ENCODE data around the gene SLC22A6.
"Not testable (repeated sequence)": the region's sequence is repeated elsewhere in the genome, so short reads cannot be mapped to it uniquely, and the experiment has no call there.

Gene SLC22A6

DNA sequence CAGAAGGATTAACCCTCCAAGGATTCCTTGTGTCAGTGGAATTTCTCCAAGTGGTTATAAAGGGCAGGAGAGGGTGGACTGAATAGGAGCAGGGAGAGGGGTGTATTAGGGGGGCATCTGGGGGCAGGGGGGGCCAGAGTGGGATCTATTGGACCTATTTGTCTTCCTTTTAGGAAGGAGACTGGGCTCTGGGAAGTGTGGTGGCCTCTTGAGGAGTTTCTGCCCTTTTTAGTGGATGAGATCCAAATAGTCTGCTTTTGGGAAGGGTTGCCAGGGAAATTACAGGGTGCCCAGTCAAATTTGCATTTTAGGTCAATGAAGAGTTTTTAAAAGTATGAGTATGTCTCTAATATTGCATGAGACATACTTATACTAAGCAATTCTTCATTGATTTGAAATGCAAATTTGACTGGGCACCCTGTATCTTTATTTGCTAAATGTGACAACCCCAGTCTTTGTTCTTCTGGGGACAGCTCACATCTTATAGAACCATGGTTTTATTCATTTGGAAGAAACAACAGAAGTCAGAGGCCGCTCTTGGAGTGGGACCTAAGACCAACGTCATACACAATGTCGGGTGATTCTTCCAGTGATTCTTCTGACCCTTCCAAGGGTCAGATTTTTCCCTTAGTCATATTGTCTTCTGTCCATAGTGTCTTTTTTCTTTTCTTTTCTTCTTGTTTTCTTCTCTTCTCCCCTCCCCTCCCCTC, 429 bp upstream of the SLC22A6 start:
- no peak for DNase-seq (ENCODE audit: low read depth in 2 of 2)

DNA sequence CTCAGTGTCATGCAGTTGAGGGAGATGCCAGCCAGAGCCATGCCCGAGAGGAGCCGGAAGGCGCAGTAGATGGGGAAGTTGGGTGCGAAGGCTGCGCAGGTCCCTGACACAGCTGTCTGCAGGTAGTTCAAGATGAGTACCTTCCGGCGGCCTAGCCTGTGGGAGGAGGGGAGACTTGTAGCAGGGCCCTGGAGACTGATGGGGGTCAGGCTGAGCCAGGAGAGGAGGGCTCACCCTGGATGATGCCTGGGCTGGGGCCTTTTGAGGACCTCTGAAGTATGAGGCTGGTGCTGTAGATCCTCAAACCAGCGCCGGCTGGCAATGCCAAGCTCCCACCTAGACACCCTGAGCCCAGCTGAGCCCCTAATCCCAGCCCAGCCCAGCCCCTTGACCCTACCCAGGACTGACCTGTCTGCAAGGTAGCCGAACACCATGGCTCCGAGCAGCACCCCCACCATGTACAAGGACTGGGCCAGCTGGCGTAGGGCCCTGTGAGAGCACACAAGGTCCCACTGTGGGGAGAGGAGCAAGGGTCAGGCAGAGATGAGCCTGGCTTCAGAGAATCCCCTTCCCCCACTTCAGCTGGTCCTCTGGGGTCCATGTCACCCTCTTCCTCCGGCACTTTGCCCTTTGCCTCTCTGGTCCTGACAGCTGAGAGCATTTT, 1.1 kb downstream of the SLC22A6 start:
- no peak for DNase-seq (ENCODE audit: low read depth in 2 of 2)

GRCh38 chr11:62981743-62982142, 3.0 kb downstream of the SLC22A6 start:
- no peak for DNase-seq (ENCODE audit: low read depth in 2 of 2)

GRCh38 chr11:62980133-62980760, 4.5 kb downstream of the SLC22A6 start:
- DNase-seq (ENCODE audit: low read depth in 2 of 2): no peak

- no peak for DNase-seq (ENCODE audit: low read depth in 2 of 2)
Measured at GRCh38 chr11:62976109-62976508, 8.7 kb downstream of the SLC22A6 start.

GRCh38 chr11:62974848-62975522, 9.8 kb downstream of the SLC22A6 start:
- peak in 1 of 2 donors; percentile 8 for DNase-seq (ENCODE audit: low read depth in 2 of 2)

GRCh38 chr11:62965574-62965973, 19.2 kb downstream of the SLC22A6 start:
- no peak for DNase-seq (ENCODE audit: low read depth in 2 of 2)

DNA sequence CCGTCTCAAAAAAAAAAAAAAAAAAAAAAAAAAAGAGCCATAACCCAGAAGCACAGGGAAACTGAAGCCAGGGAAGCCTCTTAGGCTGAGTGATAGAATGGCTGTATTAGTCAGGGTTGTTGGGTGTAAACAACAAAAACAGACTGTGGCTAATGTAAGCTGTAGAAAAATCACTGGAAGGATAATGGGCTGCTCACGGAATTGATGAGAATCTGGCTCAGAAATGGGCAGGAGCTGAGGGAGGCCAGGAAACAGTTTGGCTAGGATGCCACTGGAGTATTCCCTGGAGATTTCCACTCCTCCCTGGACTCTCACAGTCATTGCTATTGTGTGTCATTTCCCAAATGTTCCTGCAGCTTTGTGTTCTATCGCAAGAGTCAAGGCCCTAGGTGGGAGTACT, 22.4 kb downstream of the SLC22A6 start:
- no peak for DNase-seq (ENCODE audit: low read depth in 2 of 2)

GRCh38 chr11:62961017-62961570, 23.7 kb downstream of the SLC22A6 start:
- DNase-seq (ENCODE audit: low read depth in 2 of 2): no peak

DNA sequence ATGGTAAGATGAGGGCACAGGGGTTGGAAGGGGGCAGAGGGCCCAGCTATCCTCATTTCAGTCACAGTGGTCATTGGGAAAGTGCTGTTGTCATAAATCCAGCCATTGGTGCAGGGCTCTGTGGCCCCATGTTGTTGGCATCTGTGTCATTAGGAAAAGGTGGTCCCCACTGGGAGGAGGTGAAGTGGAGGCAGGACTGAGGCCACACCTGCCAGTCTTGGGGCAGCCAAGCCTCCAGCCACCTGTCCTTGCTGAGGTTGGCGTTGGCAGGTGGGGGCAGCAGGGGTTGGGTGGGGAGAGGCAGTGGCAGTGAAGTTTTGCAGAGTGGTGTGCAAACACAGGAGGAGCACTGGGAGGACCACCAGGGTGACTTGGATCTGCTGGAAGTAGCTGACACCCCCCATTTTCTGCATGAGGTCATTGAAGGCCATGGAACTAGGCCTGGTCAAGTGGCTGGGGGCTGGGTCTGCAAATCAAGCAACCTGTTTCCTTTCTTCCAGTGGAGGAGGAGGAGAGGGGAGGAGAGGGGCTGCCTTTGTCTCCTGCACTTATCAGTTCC, 25.3 kb downstream of the SLC22A6 start:
- no peak for DNase-seq (ENCODE audit: low read depth in 2 of 2)

DNA sequence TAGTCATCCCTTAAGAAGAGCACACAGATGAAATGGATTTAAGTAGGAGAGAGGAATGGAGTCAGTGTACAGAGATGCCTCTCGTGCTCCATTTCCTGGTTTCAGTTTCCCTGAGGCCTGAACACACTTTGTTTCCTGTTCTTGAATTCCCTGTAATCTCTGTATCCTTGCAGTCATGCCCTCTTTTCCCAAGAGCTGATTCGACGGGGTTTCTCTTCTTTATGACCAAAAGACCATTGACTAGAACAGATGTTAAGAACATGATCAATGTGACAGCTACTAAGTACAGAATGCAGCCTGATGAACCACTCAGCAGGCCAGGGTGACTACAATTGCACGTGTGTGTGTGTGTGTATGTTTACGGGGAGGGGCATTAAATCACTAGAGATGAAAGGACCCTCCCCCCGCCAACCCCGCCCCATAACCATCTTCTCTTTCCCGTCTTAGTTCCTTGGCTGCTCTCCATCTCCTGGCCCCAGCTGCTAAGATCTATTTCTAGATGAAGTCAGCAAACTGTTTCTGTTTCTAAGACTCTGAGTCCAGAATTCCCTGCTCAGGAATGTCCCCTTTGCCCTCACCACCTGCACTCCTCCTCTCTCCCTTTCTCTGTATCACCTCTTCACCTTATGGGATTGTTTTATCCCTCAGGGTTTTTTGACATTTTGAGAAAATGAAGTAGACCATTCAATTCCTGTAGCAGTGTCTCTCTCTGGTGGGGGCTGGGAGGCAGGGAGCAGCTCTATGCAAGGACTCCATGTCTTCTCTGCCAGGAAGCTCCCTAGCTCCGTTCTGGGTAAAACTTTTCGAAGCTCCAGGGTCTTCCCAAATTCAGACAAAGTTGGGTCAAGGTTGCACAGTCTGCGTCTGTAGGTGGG, 26.0 kb downstream of the SLC22A6 start:
- DNase-seq (ENCODE audit: low read depth in 2 of 2): no peak

- DNase-seq (ENCODE audit: low read depth in 2 of 2): no peak
Measured at GRCh38 chr11:62957147-62957546, 27.6 kb downstream of the SLC22A6 start.

- no peak for DNase-seq (ENCODE audit: low read depth in 2 of 2)
Measured at GRCh38 chr11:62954478-62954877, 30.3 kb downstream of the SLC22A6 start.

- DNase-seq (ENCODE audit: low read depth in 2 of 2): no peak
Measured at GRCh38 chr11:62953811-62954210, 31.0 kb downstream of the SLC22A6 start.

GRCh38 chr11:62948765-62949320, 35.9 kb downstream of the SLC22A6 start:
- no peak for DNase-seq (ENCODE audit: low read depth in 2 of 2)

- not testable (repeated sequence) for DNase-seq (ENCODE audit: low read depth in 2 of 2)
Measured at GRCh38 chr11:62945538-62945937, 39.2 kb downstream of the SLC22A6 start.

DNA sequence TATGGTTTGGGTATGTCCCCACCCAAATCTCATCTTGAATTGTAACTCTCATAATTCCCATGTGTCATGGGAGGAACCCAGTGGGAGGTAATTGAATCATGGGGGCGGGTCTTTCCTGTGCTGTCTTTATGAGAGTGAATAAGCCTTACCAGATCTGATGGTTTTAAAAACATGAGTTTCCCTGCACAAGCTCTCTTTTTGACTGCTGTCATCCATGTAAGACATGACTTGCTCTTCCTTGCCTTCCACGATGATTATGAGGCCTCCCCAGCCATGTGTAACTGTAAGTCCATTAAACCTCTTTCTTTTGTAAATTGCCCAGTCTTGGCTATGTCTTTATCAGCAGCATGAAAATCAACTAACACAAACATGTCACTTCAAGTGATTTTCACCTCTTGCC, 47.2 kb downstream of the SLC22A6 start:
- not testable (repeated sequence) for DNase-seq (ENCODE audit: low read depth in 2 of 2)

- no peak for DNase-seq (ENCODE audit: low read depth in 2 of 2)
Measured at GRCh38 chr11:62934496-62934785, 50.3 kb downstream of the SLC22A6 start.

DNA sequence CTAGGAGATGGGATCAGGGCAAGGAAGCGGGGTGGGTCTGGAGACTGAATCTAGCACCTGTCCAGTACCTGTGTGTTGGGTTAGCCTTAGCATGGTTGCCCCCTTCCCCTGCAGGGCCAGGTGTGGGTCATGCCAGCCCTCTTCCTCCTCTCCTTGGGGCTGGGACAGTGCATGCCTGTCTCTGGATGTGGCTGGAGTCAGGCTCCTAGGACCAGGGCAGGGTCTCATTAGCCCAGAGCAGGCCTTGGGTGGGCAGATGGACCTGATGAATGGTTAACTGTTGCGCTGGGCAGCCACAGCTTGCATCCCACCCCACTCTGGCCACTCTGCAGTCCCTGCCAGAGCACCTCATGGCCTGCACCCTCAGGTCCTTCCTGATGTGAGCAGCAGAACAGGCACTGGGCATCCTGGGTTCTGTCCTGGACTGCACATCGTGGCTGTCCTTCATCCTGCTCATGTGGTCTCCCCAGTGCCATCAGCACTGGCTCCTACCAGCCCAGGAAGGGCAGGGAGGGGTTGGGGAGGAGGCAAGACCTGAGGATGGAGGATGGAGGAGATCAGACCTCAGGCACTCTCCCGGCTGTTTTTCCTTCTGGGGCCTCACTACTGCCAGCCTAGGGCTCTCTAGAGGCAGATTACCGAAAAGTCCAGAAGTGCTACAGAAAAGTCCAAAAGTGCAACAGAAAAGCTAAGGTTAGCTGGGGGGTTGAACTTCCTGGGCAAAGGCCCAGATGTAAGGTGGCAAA, 50.8 kb downstream of the SLC22A6 start:
- no peak for DNase-seq (ENCODE audit: low read depth in 2 of 2)

- DNase-seq (ENCODE audit: low read depth in 2 of 2): no peak
Measured at GRCh38 chr11:62933285-62933684, 51.5 kb downstream of the SLC22A6 start.

All from stimulated activated CD8-positive, alpha-beta memory T cell treated with anti-CD3 and anti-CD28 coated beads, Interleukin-2, amount 100 ng/mL, for 48 hours (primary cell).